ENCODE data around the gene GBE1.

GRCh38 chr3:81544385-81544784 is 217.1 kb downstream of the GBE1 start:
- TF ChIP-seq, protein P1, sequence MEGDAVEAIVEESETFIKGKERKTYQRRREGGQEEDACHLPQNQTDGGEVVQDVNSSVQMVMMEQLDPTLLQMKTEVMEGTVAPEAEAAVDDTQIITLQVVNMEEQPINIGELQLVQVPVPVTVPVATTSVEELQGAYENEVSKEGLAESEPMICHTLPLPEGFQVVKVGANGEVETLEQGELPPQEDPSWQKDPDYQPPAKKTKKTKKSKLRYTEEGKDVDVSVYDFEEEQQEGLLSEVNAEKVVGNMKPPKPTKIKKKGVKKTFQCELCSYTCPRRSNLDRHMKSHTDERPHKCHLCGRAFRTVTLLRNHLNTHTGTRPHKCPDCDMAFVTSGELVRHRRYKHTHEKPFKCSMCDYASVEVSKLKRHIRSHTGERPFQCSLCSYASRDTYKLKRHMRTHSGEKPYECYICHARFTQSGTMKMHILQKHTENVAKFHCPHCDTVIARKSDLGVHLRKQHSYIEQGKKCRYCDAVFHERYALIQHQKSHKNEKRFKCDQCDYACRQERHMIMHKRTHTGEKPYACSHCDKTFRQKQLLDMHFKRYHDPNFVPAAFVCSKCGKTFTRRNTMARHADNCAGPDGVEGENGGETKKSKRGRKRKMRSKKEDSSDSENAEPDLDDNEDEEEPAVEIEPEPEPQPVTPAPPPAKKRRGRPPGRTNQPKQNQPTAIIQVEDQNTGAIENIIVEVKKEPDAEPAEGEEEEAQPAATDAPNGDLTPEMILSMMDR (IDR thresholded peaks at IDR 0.05): no peak
- TF ChIP-seq POLR2A (IDR thresholded peaks at IDR 0.05): no peak
